Smooth muscle cell (in vitro differentiated cells): ENCODE data around the gene TFDP1. TPM values are rescaled to one million over a fixed set of nuclear protein-coding genes. Genes with fewer than 3 reads are reported as not detected.

Source experiments
- DNase-seq: peaks from one replicate; lab custom pipeline; 2025; ENCODE audit not compliant: unreplicated experiment; lab: John Stamatoyannopoulos, UW
- H2AFZ ChIP-seq: fragments of 200-600 bp; sonication (generic); 2 replicates; pipeline ENCODE4 v1.6.0; 2016; ENCODE audit warnings: antibody characterized with exemption, low read depth, mild to moderate bottlenecking
- H3F3A ChIP-seq: fragments of 200-600 bp; sonication (generic); 2 replicates; pipeline ENCODE4 v1.6.0; 2017; ENCODE audit warnings: antibody characterized with exemption, low read depth
- H3K27ac ChIP-seq: fragments of 200-600 bp; sonication (generic); 2 replicates; pipeline ENCODE4 v1.5.1; 2016; ENCODE audit warnings: low read depth, mild to moderate bottlenecking
- H3K27me3 ChIP-seq: fragments of 200-600 bp; sonication (generic); 2 replicates; pipeline ENCODE4 v1.6.1; 2016; ENCODE audit warnings: low read depth, mild to moderate bottlenecking
- H3K36me3 ChIP-seq: fragments of 200-600 bp; sonication (generic); 2 replicates; pipeline ENCODE4 v1.5.1; 2016; ENCODE audit warnings: low read depth
- H3K4me1 ChIP-seq: fragments of 200-600 bp; sonication (generic); 2 replicates; pipeline ENCODE4 v1.5.1; 2016; ENCODE audit warnings: low read depth
- H3K4me2 ChIP-seq: fragments of 200-600 bp; sonication (generic); 2 replicates; pipeline ENCODE4 v1.6.0; 2016; ENCODE audit warnings: mild to moderate bottlenecking
- H3K4me3 ChIP-seq: fragments of 200-600 bp; sonication (generic); 2 replicates; pipeline ENCODE4 v1.5.1; 2016; ENCODE audit warnings: mild to moderate bottlenecking
- H3K79me2 ChIP-seq: fragments of 200-600 bp; sonication (generic); 2 replicates; pipeline ENCODE4 v1.6.0; 2016; ENCODE audit warnings: low read depth, mild to moderate bottlenecking
- H3K9ac ChIP-seq: fragments of 200-600 bp; sonication (generic); 2 replicates; pipeline ENCODE4 v1.6.0; 2016; ENCODE audit warnings: low read depth
- H3K9me3 ChIP-seq: fragments of 200-600 bp; sonication (generic); replicated peaks from 2 replicates; pipeline ENCODE4 v1.5.1; 2016; ENCODE audit warnings: low read depth
- H4K20me1 ChIP-seq: fragments of 200-600 bp; sonication (generic); 2 replicates; pipeline ENCODE4 v1.6.0; 2016; ENCODE audit warnings: low read depth
- WGBS: methylation state at CpG from one replicate; pipeline ENCODE4 v1.1.7; 2016; ENCODE audit warnings: low lambda C conversion rate; 5-methylcytosine and 5-hydroxymethylcytosine counted together
- polyA plus RNA-seq: library from polyadenylated mRNA; unstranded; fragments of >200 nt; fragmentation: Nextera tagmentation; extraction: Ambion mirVana; gene quantifications from 2 replicates; pipeline ENCODE4 v1.2.1, GENCODE V29; 2016
- total RNA-seq: library from RNA; depleted of rRNA; stranded (reverse); fragments of >200 nt; gene quantifications from 2 replicates; pipeline ENCODE4 v1.2.3, GENCODE V29; 2014
- TF ChIP-seq, protein P1 (sequence below): fragments of 200-600 bp; sonication (generic); IDR thresholded peaks from 2 replicates; pipeline ENCODE4 v1.5.1; 2017; ENCODE audit warnings: borderline replicate concordance, mild to moderate bottlenecking, antibody characterized with exemption; ENCODE audit not compliant: insufficient read depth, poor library complexity, severe bottlenecking

TFDP1 gene
- total and polyA plus RNA-seq, 2 experiments from 2014 or later: 52.8 to 53.6 TPM

DNA sequence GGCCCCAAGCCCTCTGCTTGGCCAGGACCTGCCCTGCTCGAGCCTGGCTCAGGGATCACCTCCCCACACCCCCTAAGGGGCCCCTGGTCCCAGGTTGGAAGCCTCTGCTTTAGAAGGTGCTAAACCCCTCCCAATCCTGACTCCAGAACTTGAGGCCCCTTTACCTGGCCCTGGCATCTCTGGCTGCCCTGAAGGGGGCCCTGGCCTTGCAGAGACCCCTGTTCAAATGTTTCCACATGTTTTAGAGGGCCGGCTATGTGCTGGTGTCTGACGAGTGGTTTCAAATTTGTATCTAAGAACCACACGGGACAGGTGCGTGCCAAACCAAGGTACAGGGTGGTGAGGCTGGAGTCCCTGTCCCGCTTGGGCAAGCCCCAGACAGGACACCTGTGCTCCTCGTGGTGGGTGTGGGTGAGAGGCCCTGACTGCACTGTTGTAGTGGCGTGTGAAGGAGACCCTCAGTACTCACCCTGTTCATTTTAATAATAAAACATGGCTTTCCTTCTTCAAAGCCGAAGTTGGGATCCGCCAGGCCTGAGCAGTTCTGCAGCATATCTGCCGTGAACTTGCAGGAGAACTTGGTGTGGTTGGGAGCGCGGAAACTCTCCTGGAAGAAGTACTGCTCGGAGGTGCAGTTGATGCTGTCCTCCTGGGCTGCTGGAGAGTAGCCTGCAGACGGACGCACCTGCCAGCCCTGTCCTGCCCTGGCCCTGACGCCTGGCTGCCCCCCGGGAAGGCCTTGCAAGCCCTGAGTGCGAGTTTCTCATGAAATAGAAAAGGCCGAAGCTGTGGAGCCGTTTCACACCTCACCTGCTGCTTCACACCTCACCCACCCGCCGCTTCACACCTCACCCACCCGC lies 68.1 kb downstream of the TFDP1 start:
- Histone ChIP-seq H2AFZ (no peak overlapping the region), H3K4me3 (no peak overlapping the region), H3K4me2 (no peak overlapping the region), H3K27me3 (no peaks in the 10 kb centered on the region), H4K20me1 (no peaks in the 10 kb centered on the region), H3K9ac (no peak overlapping the region), H3K79me2 (no peaks in the 10 kb centered on the region), H3K27ac (no peak overlapping the region), H3F3A (no peaks in the 10 kb centered on the region), H3K9me3 (no peaks in the 10 kb centered on the region), H3K36me3 (no peaks in the 10 kb centered on the region), H3K4me1 (no peaks in the 10 kb centered on the region)
- no peak for DNase-seq
- 95% methylated on average over 24 of the region's 24 CpGs for WGBS
- TF ChIP-seq, protein P1, sequence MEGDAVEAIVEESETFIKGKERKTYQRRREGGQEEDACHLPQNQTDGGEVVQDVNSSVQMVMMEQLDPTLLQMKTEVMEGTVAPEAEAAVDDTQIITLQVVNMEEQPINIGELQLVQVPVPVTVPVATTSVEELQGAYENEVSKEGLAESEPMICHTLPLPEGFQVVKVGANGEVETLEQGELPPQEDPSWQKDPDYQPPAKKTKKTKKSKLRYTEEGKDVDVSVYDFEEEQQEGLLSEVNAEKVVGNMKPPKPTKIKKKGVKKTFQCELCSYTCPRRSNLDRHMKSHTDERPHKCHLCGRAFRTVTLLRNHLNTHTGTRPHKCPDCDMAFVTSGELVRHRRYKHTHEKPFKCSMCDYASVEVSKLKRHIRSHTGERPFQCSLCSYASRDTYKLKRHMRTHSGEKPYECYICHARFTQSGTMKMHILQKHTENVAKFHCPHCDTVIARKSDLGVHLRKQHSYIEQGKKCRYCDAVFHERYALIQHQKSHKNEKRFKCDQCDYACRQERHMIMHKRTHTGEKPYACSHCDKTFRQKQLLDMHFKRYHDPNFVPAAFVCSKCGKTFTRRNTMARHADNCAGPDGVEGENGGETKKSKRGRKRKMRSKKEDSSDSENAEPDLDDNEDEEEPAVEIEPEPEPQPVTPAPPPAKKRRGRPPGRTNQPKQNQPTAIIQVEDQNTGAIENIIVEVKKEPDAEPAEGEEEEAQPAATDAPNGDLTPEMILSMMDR: no peak

DNA sequence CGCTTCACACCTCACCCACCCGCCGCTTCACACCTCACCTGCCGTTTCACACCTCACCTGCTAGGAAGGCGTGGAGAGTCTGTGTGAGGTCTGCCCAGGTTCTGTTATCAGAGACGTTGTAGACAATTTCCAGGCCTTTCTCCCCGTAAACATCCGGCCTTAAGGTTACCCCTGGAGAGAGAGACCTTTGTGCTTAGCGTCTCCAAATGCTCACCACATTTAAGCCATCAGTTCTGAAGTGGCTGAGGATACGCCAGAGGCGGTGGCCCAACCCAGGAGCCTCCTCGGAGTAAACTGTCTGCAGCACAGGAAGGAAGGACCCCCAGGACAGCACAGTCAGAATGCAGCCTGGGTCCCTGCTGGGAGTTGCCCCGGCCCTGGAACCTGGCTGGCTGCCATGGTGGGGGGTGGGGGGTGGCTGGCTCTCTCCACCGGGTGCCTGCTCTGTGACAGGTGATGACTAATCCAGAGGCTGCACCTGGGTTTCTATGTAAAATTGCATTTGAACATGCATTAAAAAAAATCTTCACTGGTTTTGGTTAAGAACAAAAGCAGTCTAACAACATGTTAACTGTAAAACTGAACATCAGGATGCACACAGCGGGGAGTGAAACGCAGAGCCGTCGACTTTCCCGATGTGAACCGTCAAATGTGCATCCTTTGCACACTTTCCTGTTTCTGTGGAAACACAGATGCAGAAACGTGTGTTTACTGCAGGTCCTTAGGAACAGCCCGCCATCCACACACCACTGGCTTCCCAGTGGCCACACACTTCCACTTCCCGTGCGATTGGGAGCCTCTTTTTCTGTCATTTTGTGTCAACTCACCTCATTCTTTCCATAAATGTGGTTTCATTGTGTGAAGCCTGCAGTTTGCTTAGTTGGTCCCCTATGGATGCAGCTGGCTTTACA lies 69.0 kb downstream of the TFDP1 start:
- Histone ChIP-seq H3K4me3 (no peak overlapping the region), H3K9me3 (no peaks in the 10 kb centered on the region), H3K79me2 (no peaks in the 10 kb centered on the region), H3F3A (no peaks in the 10 kb centered on the region), H3K36me3 (no peaks in the 10 kb centered on the region), H3K9ac (no peak overlapping the region), H3K4me1 (no peaks in the 10 kb centered on the region), H3K27ac (no peak overlapping the region), H2AFZ (no peak overlapping the region), H4K20me1 (no peaks in the 10 kb centered on the region), H3K4me2 (no peak overlapping the region), H3K27me3 (no peaks in the 10 kb centered on the region)
- no peak for DNase-seq
- TF ChIP-seq, protein P1: no peak
- WGBS: 89% methylated on average over 24 of the region's 24 CpGs

DNA sequence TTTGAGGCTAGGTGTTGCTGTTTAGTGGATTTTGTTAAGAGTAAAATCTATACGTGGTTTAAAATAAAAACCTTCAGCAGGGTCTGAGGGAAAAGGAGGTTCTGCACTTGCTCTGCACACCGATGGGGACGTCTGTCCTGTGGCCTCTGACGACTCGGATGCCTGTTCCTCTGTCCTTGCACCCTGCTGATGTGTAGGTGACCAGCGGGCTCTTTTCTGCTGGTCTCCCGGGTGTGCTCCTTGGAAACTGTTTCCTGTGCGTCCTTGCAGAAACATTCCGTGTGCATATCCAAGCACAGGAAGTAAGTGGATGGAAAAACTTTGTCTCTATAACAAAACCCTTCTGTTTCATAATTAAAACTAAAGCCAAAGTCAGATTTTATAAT lies 69.6 kb downstream of the TFDP1 start:
- H3K9ac ChIP-seq: no peak overlapping the region
- H3F3A ChIP-seq: no peaks in the 10 kb centered on the region
- TF ChIP-seq, protein P1: no peak
- no peak overlapping the region for H3K4me3 ChIP-seq
- H3K4me1 ChIP-seq: no peaks in the 10 kb centered on the region
- no peaks in the 10 kb centered on the region for H4K20me1 ChIP-seq
- no peaks in the 10 kb centered on the region for H3K27me3 ChIP-seq
- no peaks in the 10 kb centered on the region for H3K9me3 ChIP-seq
- H3K4me2 ChIP-seq: no peak overlapping the region
- H3K36me3 ChIP-seq: no peaks in the 10 kb centered on the region
- H2AFZ ChIP-seq: no peak overlapping the region
- no peaks in the 10 kb centered on the region for H3K79me2 ChIP-seq
- no peak for DNase-seq
- WGBS: 85% methylated on average over 9 of the region's 9 CpGs
- no peak overlapping the region for H3K27ac ChIP-seq
